GM23338 (cell line): ENCODE data around the gene TENM4.

ENCODE experiments used
- CTCF ChIP-seq, 2 experiments: fragments of 200-600 bp in 1 of 2; sonication (generic) in 1 of 2; conservative IDR thresholded peaks; 2 replicates each; pipeline versions ENCODE4 v1.5.1 to v1.6.1; 2016 to 2017; ENCODE audit warnings: antibody characterized with exemption in 2 of 2, low read depth in 2 of 2, mild to moderate bottlenecking in 2 of 2, moderate library complexity in 1 of 2
- EZH2 ChIP-seq: fragments of 200-600 bp; sonication (generic); IDR thresholded peaks from one replicate; pipeline ENCODE4 v1.8.0; 2017; ENCODE audit warnings: antibody characterized with exemption, mild to moderate bottlenecking, low read depth; ENCODE audit not compliant: unreplicated experiment
- EZH2phosphoT487 ChIP-seq: fragments of 200-600 bp; sonication (generic); IDR thresholded peaks from one replicate; pipeline ENCODE4 v1.8.1; 2018; ENCODE audit warnings: antibody characterized with exemption; ENCODE audit not compliant: unreplicated experiment
- JUNB ChIP-seq: IDR thresholded peaks from one replicate; pipeline ENCODE4 v1.6.1; 2016; ENCODE audit warnings: antibody characterized with exemption; ENCODE audit not compliant: unreplicated experiment
- POLR2AphosphoS5 ChIP-seq: IDR thresholded peaks from 2 replicates; pipeline ENCODE4 v1.6.1; 2016; ENCODE audit warnings: antibody characterized with exemption, low read depth
- STAT1 ChIP-seq: IDR thresholded peaks from one replicate; pipeline ENCODE4 v1.6.1; 2016; ENCODE audit warnings: antibody characterized with exemption; ENCODE audit not compliant: unreplicated experiment
- ZNF114 ChIP-seq: fragments of 250-450 bp; sonication (Bioruptor Pico); IDR thresholded peaks from 2 replicates; pipeline ENCODE4 v1.5.0; 2020; ENCODE audit warnings: mild to moderate bottlenecking, moderate library complexity

- TF ChIP-seq CTCF (conservative IDR thresholded peaks at IDR 0.05; ENCODE audit: low read depth in 2 of 2) (no peak), EZH2phosphoT487 (no peak), JUNB (no peak), ZNF114 (no peak), EZH2 (no peak), POLR2AphosphoS5 (no peak), STAT1 (no peak)
Observed at GRCh38 chr11:79314906-79315689, 125.7 kb downstream of the TENM4 start.
